Endothelial cell of umbilical vein (primary cell): ENCODE measurements around the gene PLCB4. TPM values are rescaled to one million over a fixed set of nuclear protein-coding genes. Genes with fewer than 3 reads are reported as not detected.
A peak's percentile ranks its signal among the peaks of the same experiment; 100 is the strongest.

Source experiments
- BruUV-seq: library from RNA; stranded (reverse); fragments of 400-500 nt; replicated peaks from 2 replicates; lab custom pipeline; 2021; lab: Mats Ljungman, UMichigan
- CTCF ChIA-PET: fragments of 300-600, 350-600 bp; sonication (Branson Sonifier 250); formaldehyde crosslinking; loops from one replicate; lab custom pipeline; 2021; ENCODE audit warnings: antibody characterized with exemption, inconsistent platforms; lab: Charles Lee
- POLR2A ChIA-PET: fragments of 300-600, 350-600 bp; sonication (Branson Sonifier 250); formaldehyde crosslinking; loops from one replicate; lab custom pipeline; 2021; ENCODE audit warnings: antibody characterized with exemption, inconsistent platforms; lab: Charles Lee
- DNase-seq: peaks from one replicate; pipeline ENCODE4 v3.0.0-alpha.2; 2011; ENCODE audit warnings: low read depth, low spot score
- FAIRE-seq: peaks from 2 replicates; lab custom pipeline; 2011; peaks lifted over from hg19 to GRCh38; lab: Jason Lieb, UNC
- H2AFZ ChIP-seq: 2 replicates; pipeline ENCODE4 v1.6.0; 2012; ENCODE audit warnings: low read depth, low read length, control low read depth, inconsistent platforms
- H3K27ac ChIP-seq: 2 replicates; pipeline ENCODE4 v1.5.1; 2011; ENCODE audit warnings: low read depth, mild to moderate bottlenecking, control low read depth, low read length, moderate library complexity; ENCODE audit not compliant: insufficient read depth
- H3K27me3 ChIP-seq, 2 experiments: 2 replicates each; pipeline versions ENCODE4 v1.6.0 to v1.6.1; 2011; ENCODE audit warnings: low read length in 2 of 2, mixed read lengths in 1 of 2; ENCODE audit not compliant: control insufficient read depth in 2 of 2, insufficient read depth in 2 of 2
- H3K36me3 ChIP-seq, 2 experiments: 2 replicates in 1 of 2; 3 replicates in 1 of 2; pipeline ENCODE4 v1.5.1; 2011; ENCODE audit warnings: low read length in 2 of 2, mild to moderate bottlenecking in 1 of 2, moderate library complexity in 1 of 2; ENCODE audit not compliant: control insufficient read depth in 2 of 2, insufficient read depth in 2 of 2; ENCODE audit errors: extremely low read depth in 1 of 2
- H3K4me1 ChIP-seq: 3 replicates; pipeline ENCODE4 v1.5.1; 2011; ENCODE audit warnings: mild to moderate bottlenecking, low read length; ENCODE audit not compliant: control insufficient read depth, insufficient read depth; ENCODE audit errors: extremely low read depth
- H3K4me2 ChIP-seq: 2 replicates; pipeline ENCODE4 v1.6.1; 2011; ENCODE audit warnings: low read length, control low read depth, mixed read lengths; ENCODE audit not compliant: insufficient read depth
- H3K4me3 ChIP-seq, 3 experiments: fragments of 200-600 bp in 1 of 3; sonication (generic), shearing (Covaris generic) in 1 of 3; replicated peaks in 1 of 3; 2 replicates each; pipeline ENCODE4 v1.5.1; 2011 to 2016; ENCODE audit warnings: control low read depth in 3 of 3, low read length in 3 of 3, mild to moderate bottlenecking in 2 of 3, inconsistent platforms in 1 of 3, low read depth in 1 of 3, moderate library complexity in 1 of 3; ENCODE audit not compliant: insufficient read depth in 1 of 3
- H3K79me2 ChIP-seq: 2 replicates; pipeline ENCODE4 v1.6.0; 2012; ENCODE audit warnings: low read length, inconsistent platforms; ENCODE audit not compliant: control insufficient read depth, insufficient read depth
- H3K9ac ChIP-seq: replicated peaks from 2 replicates; pipeline ENCODE3; 2011; ENCODE audit warnings: low read length, control low read depth; ENCODE audit not compliant: insufficient read depth; ENCODE audit errors: extremely low read depth
- H3K9me1 ChIP-seq: replicated peaks from 3 replicates; pipeline ENCODE4 v1.6.0; 2011; ENCODE audit warnings: mild to moderate bottlenecking, low read length; ENCODE audit not compliant: control insufficient read depth, insufficient read depth; ENCODE audit errors: extremely low read depth
- H3K9me3 ChIP-seq: replicated peaks from 2 replicates; pipeline ENCODE4 v1.5.1; 2012; ENCODE audit warnings: low read length, inconsistent platforms; ENCODE audit not compliant: control insufficient read depth, insufficient read depth
- H4K20me1 ChIP-seq: replicated peaks from 2 replicates; pipeline ENCODE3; 2011; ENCODE audit warnings: mild to moderate bottlenecking, low read length; ENCODE audit not compliant: control insufficient read depth, insufficient read depth; ENCODE audit errors: extremely low read depth
- EZH2 ChIP-seq: IDR thresholded peaks from 2 replicates; pipeline ENCODE4 v1.6.1; 2012; ENCODE audit warnings: borderline replicate concordance, low read depth, mild to moderate bottlenecking, moderate library complexity, low read length, inconsistent platforms; ENCODE audit not compliant: severe bottlenecking
- FOS ChIP-seq: IDR thresholded peaks from 2 replicates; pipeline ENCODE4 v1.6.1; 2011; ENCODE audit warnings: mild to moderate bottlenecking, low read length, moderate library complexity, borderline replicate concordance; ENCODE audit not compliant: insufficient read depth
- JUN ChIP-seq: IDR thresholded peaks from 2 replicates; pipeline ENCODE4 v1.6.1; 2011; ENCODE audit warnings: borderline replicate concordance, low read depth; ENCODE audit not compliant: insufficient read length, insufficient read depth
- MAX ChIP-seq: IDR thresholded peaks from 2 replicates; pipeline ENCODE4 v1.6.1; 2011; ENCODE audit not compliant: insufficient read depth, insufficient read length
- MYC ChIP-seq: IDR thresholded peaks from one replicate; pipeline ENCODE4 v1.6.1; 2011; ENCODE audit warnings: mild to moderate bottlenecking, low read depth, low read length
- POLR2A ChIP-seq: IDR thresholded peaks from 2 replicates; pipeline ENCODE4 v1.6.1; 2012; ENCODE audit warnings: low read depth, mild to moderate bottlenecking, control low read depth, low read length
- dilution Hi-C: fragments of 300-500 bp; cut with MboI; formaldehyde crosslinking; loops from one replicate; pipeline ENCODE4 v1.15.0; 2019; ENCODE audit warnings: low sequenced_read_pairs; ENCODE audit not compliant: extremely low pct_ligation_motif_present
- intact Hi-C: fragments of 100-400 bp; cut with micrococcal nuclease; formaldehyde crosslinking; loops from one replicate; pipeline ENCODE4 v1.10.0; 2022
- polyA plus RNA-seq, 4 experiments: library from polyadenylated mRNA; depleted of rRNA in 3 of 4; stranded (reverse) in 3 of 4; unstranded in 1 of 4; fragments of >200 nt; gene quantifications; 2 replicates each; pipeline versions ENCODE4 v1.2.1 to v1.2.3, GENCODE V29; 2011 to 2012; ENCODE audit warnings: missing spikeins in 1 of 4
- total RNA-seq: library from RNA; stranded (reverse); gene quantifications from 2 replicates; pipeline ENCODE4 v1.2.3, GENCODE V29; 2021
- TF ChIP-seq, protein P1 (sequence below), 2 donors: IDR thresholded peaks; 1 replicate in 1 of 2; 2 replicates in 1 of 2; pipeline ENCODE4 v1.5.1; 2011; ENCODE audit warnings: low read length in 2 of 2, mild to moderate bottlenecking in 2 of 2, moderate library complexity in 2 of 2, control low read depth in 1 of 2, inconsistent platforms in 1 of 2, low read depth in 1 of 2; ENCODE audit not compliant: insufficient read depth in 1 of 2; ENCODE audit errors: extremely low read depth in 1 of 2

PLCB4 gene
- total and polyA plus RNA-seq, 2 donors (not counting 3 experiments of a cell fraction or from before 2014, with no cell fraction given): 0.37 to 1.7 TPM

GRCh38 chr20:9412309-9412708 is 343.4 kb downstream of the PLCB4 start:
- no peak overlapping the region for H2AFZ ChIP-seq
- no peak for TF ChIP-seq MYC
- CTCF ChIA-PET: interaction anchor here (2.2 kb wide), 1 partner anchor 198 kb away, joined by 11 read pairs; no protein-coding TSS in a partner anchor
- BruUV-seq: no TSS peak
- no peak for DNase-seq
- H3K79me2 ChIP-seq: no peaks in the 10 kb centered on the region
- H3K4me2 ChIP-seq: no peak overlapping the region
- no peak overlapping the region for H3K4me3 ChIP-seq
- H3K27ac ChIP-seq: no peak overlapping the region
- no peak overlapping the region for H3K9ac ChIP-seq
- peaks cover 2% of the 10 kb centered on the region for H3K4me1 ChIP-seq
- H3K9me1 ChIP-seq: no peaks in the 10 kb centered on the region
- FAIRE-seq: peak; percentile 38
- intact Hi-C loops: no loop called here
- H3K9me3 ChIP-seq: no peaks in the 10 kb centered on the region
- H3K36me3 ChIP-seq: no peaks in the 10 kb centered on the region
- no peaks in the 10 kb centered on the region for H3K27me3 ChIP-seq
- POLR2A ChIA-PET: no interaction called here
- H4K20me1 ChIP-seq: no peaks in the 10 kb centered on the region
- dilution Hi-C loops: no loop called here

- no TSS peak for BruUV-seq
- ChIA-PET POLR2A (no interaction called here), CTCF (interaction anchor here (2.2 kb wide), 1 partner anchor 197 kb away, joined by 11 read pairs; no protein-coding TSS in a partner anchor)
- Histone ChIP-seq H3K4me1 (peaks cover 2% of the 10 kb centered on the region), H3K9me1 (no peaks in the 10 kb centered on the region), H3K9ac (no peak overlapping the region), H3K4me3 (no peak overlapping the region), H2AFZ (no peak overlapping the region), H3K36me3 (no peaks in the 10 kb centered on the region), H3K4me2 (no peak overlapping the region), H4K20me1 (no peaks in the 10 kb centered on the region), H3K27ac (no peak overlapping the region), H3K79me2 (no peaks in the 10 kb centered on the region), H3K27me3 (no peaks in the 10 kb centered on the region), H3K9me3 (no peaks in the 10 kb centered on the region)
- TF ChIP-seq JUN (no peak), FOS (no peak), MAX (no peak), POLR2A (no peak), EZH2 (no peak)
- TF ChIP-seq, protein P1, sequence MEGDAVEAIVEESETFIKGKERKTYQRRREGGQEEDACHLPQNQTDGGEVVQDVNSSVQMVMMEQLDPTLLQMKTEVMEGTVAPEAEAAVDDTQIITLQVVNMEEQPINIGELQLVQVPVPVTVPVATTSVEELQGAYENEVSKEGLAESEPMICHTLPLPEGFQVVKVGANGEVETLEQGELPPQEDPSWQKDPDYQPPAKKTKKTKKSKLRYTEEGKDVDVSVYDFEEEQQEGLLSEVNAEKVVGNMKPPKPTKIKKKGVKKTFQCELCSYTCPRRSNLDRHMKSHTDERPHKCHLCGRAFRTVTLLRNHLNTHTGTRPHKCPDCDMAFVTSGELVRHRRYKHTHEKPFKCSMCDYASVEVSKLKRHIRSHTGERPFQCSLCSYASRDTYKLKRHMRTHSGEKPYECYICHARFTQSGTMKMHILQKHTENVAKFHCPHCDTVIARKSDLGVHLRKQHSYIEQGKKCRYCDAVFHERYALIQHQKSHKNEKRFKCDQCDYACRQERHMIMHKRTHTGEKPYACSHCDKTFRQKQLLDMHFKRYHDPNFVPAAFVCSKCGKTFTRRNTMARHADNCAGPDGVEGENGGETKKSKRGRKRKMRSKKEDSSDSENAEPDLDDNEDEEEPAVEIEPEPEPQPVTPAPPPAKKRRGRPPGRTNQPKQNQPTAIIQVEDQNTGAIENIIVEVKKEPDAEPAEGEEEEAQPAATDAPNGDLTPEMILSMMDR (IDR thresholded peaks at IDR 0.05; ENCODE audit: extremely low read depth in 1 of 2, insufficient read depth in 1 of 2, low read depth in 1 of 2, low read length in 2 of 2): no peak
- DNase-seq: no peak
- intact Hi-C loops: no loop called here
- FAIRE-seq: no peak
- dilution Hi-C loops: no loop called here
Observed at GRCh38 chr20:9413001-9413400, 344.1 kb downstream of the PLCB4 start.
